Endothelial cell of umbilical vein (primary cell): Measurements from ENCODE around the gene YIPF1. TPM values are rescaled to one million over a fixed set of nuclear protein-coding genes. Genes with fewer than 3 reads are reported as not detected.

Source experiments
- BruUV-seq: library from RNA; stranded (reverse); fragments of 400-500 nt; replicated peaks from 2 replicates; lab custom pipeline; 2021; lab: Mats Ljungman, UMichigan
- CTCF ChIA-PET: fragments of 300-600, 350-600 bp; sonication (Branson Sonifier 250); formaldehyde crosslinking; loops from one replicate; lab custom pipeline; 2021; ENCODE audit warnings: antibody characterized with exemption, inconsistent platforms; lab: Charles Lee
- POLR2A ChIA-PET: fragments of 300-600, 350-600 bp; sonication (Branson Sonifier 250); formaldehyde crosslinking; loops from one replicate; lab custom pipeline; 2021; ENCODE audit warnings: antibody characterized with exemption, inconsistent platforms; lab: Charles Lee
- DNase-seq: peaks from one replicate; pipeline ENCODE4 v3.0.0-alpha.2; 2011; ENCODE audit warnings: low read depth, low spot score
- FAIRE-seq: peaks from 2 replicates; lab custom pipeline; 2011; peaks lifted over from hg19 to GRCh38; lab: Jason Lieb, UNC
- H2AFZ ChIP-seq: 2 replicates; pipeline ENCODE4 v1.6.0; 2012; ENCODE audit warnings: low read depth, low read length, control low read depth, inconsistent platforms
- H3K27ac ChIP-seq: 2 replicates; pipeline ENCODE4 v1.5.1; 2011; ENCODE audit warnings: low read depth, mild to moderate bottlenecking, control low read depth, low read length, moderate library complexity; ENCODE audit not compliant: insufficient read depth
- H3K27me3 ChIP-seq, 2 experiments: 2 replicates each; pipeline versions ENCODE4 v1.6.0 to v1.6.1; 2011; ENCODE audit warnings: low read length in 2 of 2, mixed read lengths in 1 of 2; ENCODE audit not compliant: control insufficient read depth in 2 of 2, insufficient read depth in 2 of 2
- H3K36me3 ChIP-seq, 2 experiments: 2 replicates in 1 of 2; 3 replicates in 1 of 2; pipeline ENCODE4 v1.5.1; 2011; ENCODE audit warnings: low read length in 2 of 2, mild to moderate bottlenecking in 1 of 2, moderate library complexity in 1 of 2; ENCODE audit not compliant: control insufficient read depth in 2 of 2, insufficient read depth in 2 of 2; ENCODE audit errors: extremely low read depth in 1 of 2
- H3K4me1 ChIP-seq: 3 replicates; pipeline ENCODE4 v1.5.1; 2011; ENCODE audit warnings: mild to moderate bottlenecking, low read length; ENCODE audit not compliant: control insufficient read depth, insufficient read depth; ENCODE audit errors: extremely low read depth
- H3K4me2 ChIP-seq: 2 replicates; pipeline ENCODE4 v1.6.1; 2011; ENCODE audit warnings: low read length, control low read depth, mixed read lengths; ENCODE audit not compliant: insufficient read depth
- H3K4me3 ChIP-seq, 3 experiments: fragments of 200-600 bp in 1 of 3; sonication (generic), shearing (Covaris generic) in 1 of 3; replicated peaks in 1 of 3; 2 replicates each; pipeline ENCODE4 v1.5.1; 2011 to 2016; ENCODE audit warnings: control low read depth in 3 of 3, low read length in 3 of 3, mild to moderate bottlenecking in 2 of 3, inconsistent platforms in 1 of 3, low read depth in 1 of 3, moderate library complexity in 1 of 3; ENCODE audit not compliant: insufficient read depth in 1 of 3
- H3K79me2 ChIP-seq: 2 replicates; pipeline ENCODE4 v1.6.0; 2012; ENCODE audit warnings: low read length, inconsistent platforms; ENCODE audit not compliant: control insufficient read depth, insufficient read depth
- H3K9ac ChIP-seq: replicated peaks from 2 replicates; pipeline ENCODE3; 2011; ENCODE audit warnings: low read length, control low read depth; ENCODE audit not compliant: insufficient read depth; ENCODE audit errors: extremely low read depth
- H3K9me1 ChIP-seq: replicated peaks from 3 replicates; pipeline ENCODE4 v1.6.0; 2011; ENCODE audit warnings: mild to moderate bottlenecking, low read length; ENCODE audit not compliant: control insufficient read depth, insufficient read depth; ENCODE audit errors: extremely low read depth
- H3K9me3 ChIP-seq: replicated peaks from 2 replicates; pipeline ENCODE4 v1.5.1; 2012; ENCODE audit warnings: low read length, inconsistent platforms; ENCODE audit not compliant: control insufficient read depth, insufficient read depth
- H4K20me1 ChIP-seq: replicated peaks from 2 replicates; pipeline ENCODE3; 2011; ENCODE audit warnings: mild to moderate bottlenecking, low read length; ENCODE audit not compliant: control insufficient read depth, insufficient read depth; ENCODE audit errors: extremely low read depth
- EZH2 ChIP-seq: IDR thresholded peaks from 2 replicates; pipeline ENCODE4 v1.6.1; 2012; ENCODE audit warnings: borderline replicate concordance, low read depth, mild to moderate bottlenecking, moderate library complexity, low read length, inconsistent platforms; ENCODE audit not compliant: severe bottlenecking
- FOS ChIP-seq: IDR thresholded peaks from 2 replicates; pipeline ENCODE4 v1.6.1; 2011; ENCODE audit warnings: mild to moderate bottlenecking, low read length, moderate library complexity, borderline replicate concordance; ENCODE audit not compliant: insufficient read depth
- GATA2 ChIP-seq: IDR thresholded peaks from 2 replicates; pipeline ENCODE4 v1.7.0; 2011; ENCODE audit warnings: low read depth, mild to moderate bottlenecking, moderate library complexity, mixed read lengths, low read length; ENCODE audit not compliant: insufficient read length, insufficient read depth
- JUN ChIP-seq: IDR thresholded peaks from 2 replicates; pipeline ENCODE4 v1.6.1; 2011; ENCODE audit warnings: borderline replicate concordance, low read depth; ENCODE audit not compliant: insufficient read length, insufficient read depth
- MAX ChIP-seq: IDR thresholded peaks from 2 replicates; pipeline ENCODE4 v1.6.1; 2011; ENCODE audit not compliant: insufficient read depth, insufficient read length
- MYC ChIP-seq: IDR thresholded peaks from one replicate; pipeline ENCODE4 v1.6.1; 2011; ENCODE audit warnings: mild to moderate bottlenecking, low read depth, low read length
- POLR2A ChIP-seq: IDR thresholded peaks from 2 replicates; pipeline ENCODE4 v1.6.1; 2012; ENCODE audit warnings: low read depth, mild to moderate bottlenecking, control low read depth, low read length
- POLR2AphosphoS5 ChIP-seq: IDR thresholded peaks from 2 replicates; pipeline ENCODE4 v1.6.1; 2012; ENCODE audit warnings: low read depth, mild to moderate bottlenecking, control low read depth, low read length, moderate library complexity; ENCODE audit not compliant: insufficient read depth
- dilution Hi-C: fragments of 300-500 bp; cut with MboI; formaldehyde crosslinking; loops from one replicate; pipeline ENCODE4 v1.15.0; 2019; ENCODE audit warnings: low sequenced_read_pairs; ENCODE audit not compliant: extremely low pct_ligation_motif_present
- intact Hi-C: fragments of 100-400 bp; cut with micrococcal nuclease; formaldehyde crosslinking; loops from one replicate; pipeline ENCODE4 v1.10.0; 2022
- polyA plus RNA-seq, 4 experiments: library from polyadenylated mRNA; depleted of rRNA in 3 of 4; stranded (reverse) in 3 of 4; unstranded in 1 of 4; fragments of >200 nt; gene quantifications; 2 replicates each; pipeline versions ENCODE4 v1.2.1 to v1.2.3, GENCODE V29; 2011 to 2012; ENCODE audit warnings: missing spikeins in 1 of 4
- total RNA-seq: library from RNA; stranded (reverse); gene quantifications from 2 replicates; pipeline ENCODE4 v1.2.3, GENCODE V29; 2021
- TF ChIP-seq, protein P1 (sequence below), 2 donors: IDR thresholded peaks; 1 replicate in 1 of 2; 2 replicates in 1 of 2; pipeline ENCODE4 v1.5.1; 2011; ENCODE audit warnings: low read length in 2 of 2, mild to moderate bottlenecking in 2 of 2, moderate library complexity in 2 of 2, control low read depth in 1 of 2, inconsistent platforms in 1 of 2, low read depth in 1 of 2; ENCODE audit not compliant: insufficient read depth in 1 of 2; ENCODE audit errors: extremely low read depth in 1 of 2

The YIPF1 gene
- total and polyA plus RNA-seq, 2 donors (not counting 3 experiments of a cell fraction or from before 2014, with no cell fraction given) = 14.8 to 26.2 TPM

GRCh38 chr1:53891678-53892077, 2.1 kb upstream of the YIPF1 start:
- H3K27me3 ChIP-seq = no peaks in the 10 kb centered on the region
- H3K4me3 ChIP-seq = no peak overlapping the region
- no peak overlapping the region for H3K4me2 ChIP-seq
- FAIRE-seq (no peak), DNase-seq (no peak)
- no peaks in the 10 kb centered on the region for H3K36me3 ChIP-seq
- H3K4me1 ChIP-seq = peaks cover 8% of the 10 kb centered on the region
- no peaks in the 10 kb centered on the region for H4K20me1 ChIP-seq
- H3K9me3 ChIP-seq = no peaks in the 10 kb centered on the region
- dilution Hi-C loops = no loop called here
- no peaks in the 10 kb centered on the region for H3K9me1 ChIP-seq
- no TSS peak for BruUV-seq
- H3K27ac ChIP-seq = no peak overlapping the region
- CTCF ChIA-PET = no interaction called here
- no peaks in the 10 kb centered on the region for H3K79me2 ChIP-seq
- POLR2A ChIA-PET = no interaction called here
- no peak overlapping the region for H3K9ac ChIP-seq
- intact Hi-C loops = no loop called here
- no peak overlapping the region for H2AFZ ChIP-seq
- TF ChIP-seq MAX (no peak), POLR2A (no peak), POLR2AphosphoS5 (no peak), JUN (no peak), FOS (no peak), MYC (no peak), GATA2 (no peak), EZH2 (no peak)
- TF ChIP-seq, protein P1, sequence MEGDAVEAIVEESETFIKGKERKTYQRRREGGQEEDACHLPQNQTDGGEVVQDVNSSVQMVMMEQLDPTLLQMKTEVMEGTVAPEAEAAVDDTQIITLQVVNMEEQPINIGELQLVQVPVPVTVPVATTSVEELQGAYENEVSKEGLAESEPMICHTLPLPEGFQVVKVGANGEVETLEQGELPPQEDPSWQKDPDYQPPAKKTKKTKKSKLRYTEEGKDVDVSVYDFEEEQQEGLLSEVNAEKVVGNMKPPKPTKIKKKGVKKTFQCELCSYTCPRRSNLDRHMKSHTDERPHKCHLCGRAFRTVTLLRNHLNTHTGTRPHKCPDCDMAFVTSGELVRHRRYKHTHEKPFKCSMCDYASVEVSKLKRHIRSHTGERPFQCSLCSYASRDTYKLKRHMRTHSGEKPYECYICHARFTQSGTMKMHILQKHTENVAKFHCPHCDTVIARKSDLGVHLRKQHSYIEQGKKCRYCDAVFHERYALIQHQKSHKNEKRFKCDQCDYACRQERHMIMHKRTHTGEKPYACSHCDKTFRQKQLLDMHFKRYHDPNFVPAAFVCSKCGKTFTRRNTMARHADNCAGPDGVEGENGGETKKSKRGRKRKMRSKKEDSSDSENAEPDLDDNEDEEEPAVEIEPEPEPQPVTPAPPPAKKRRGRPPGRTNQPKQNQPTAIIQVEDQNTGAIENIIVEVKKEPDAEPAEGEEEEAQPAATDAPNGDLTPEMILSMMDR (IDR thresholded peaks at IDR 0.05; ENCODE audit: extremely low read depth in 1 of 2, insufficient read depth in 1 of 2, low read depth in 1 of 2, low read length in 2 of 2) = no peak
